Measurements from ENCODE around the gene PAPPA2. TPM values are rescaled to one million over a fixed set of nuclear protein-coding genes. Genes with fewer than 3 reads are reported as not detected.

PAPPA2 gene
- total and polyA plus RNA-seq, 2 donors (not counting 1 experiment from before 2014, with no cell fraction given), result 0.24 to 4.1 TPM

- Histone ChIP-seq H3K9ac (ENCODE audit: insufficient read depth, low read length) (no peak overlapping the region), H3K27me3 (ENCODE audit: control insufficient read depth, insufficient read depth, low read length) (no peaks in the 10 kb centered on the region), H3K9me3 (ENCODE audit: control insufficient read depth, insufficient read depth, low read depth, low read length) (no peaks in the 10 kb centered on the region), H3K4me3 (replicated peaks in 1 of 4; ENCODE audit: control extremely low read depth in 1 of 4, insufficient read depth in 1 of 4, low read depth in 3 of 4, low read length in 4 of 4) (no peak overlapping the region), H3K4me2 (ENCODE audit: extremely low read depth, insufficient read depth, low read length) (no peak overlapping the region), H3K36me3 (ENCODE audit: control insufficient read depth, insufficient read depth, low read length) (no peaks in the 10 kb centered on the region), H3K27ac (ENCODE audit: insufficient read depth, low read length) (no peak overlapping the region), H3K4me1 (ENCODE audit: control insufficient read depth, extremely low read depth, insufficient read depth, low read length) (no peaks in the 10 kb centered on the region), H4K20me1 (ENCODE audit: control insufficient read depth, extremely low read depth, insufficient read depth, low read length) (no peaks in the 10 kb centered on the region), H2AFZ (ENCODE audit: low read length) (no peak overlapping the region), H3K79me2 (ENCODE audit: control insufficient read depth, insufficient read depth, low read length) (no peaks in the 10 kb centered on the region)
- no peak for DNase-seq (ENCODE audit: low read depth in 2 of 2)
- TF ChIP-seq CTCF (conservative IDR thresholded peaks at IDR 0.05 in 1 of 2, IDR thresholded peaks at IDR 0.05 in 1 of 2; ENCODE audit: low read depth in 1 of 2, low read length in 2 of 2), result no peak
- TF ChIP-seq EZH2 (IDR thresholded peaks at IDR 0.05; ENCODE audit: low read length, missing control alignments), result no peak
Observed at GRCh38 chr1:176577646-176578197, 114.7 kb downstream of the PAPPA2 start.

- Histone ChIP-seq H2AFZ (ENCODE audit: low read length) (no peak overlapping the region), H3K27me3 (ENCODE audit: control insufficient read depth, insufficient read depth, low read length) (no peaks in the 10 kb centered on the region), H3K9me3 (ENCODE audit: control insufficient read depth, insufficient read depth, low read depth, low read length) (no peaks in the 10 kb centered on the region), H3K36me3 (ENCODE audit: control insufficient read depth, insufficient read depth, low read length) (no peaks in the 10 kb centered on the region), H3K4me2 (ENCODE audit: extremely low read depth, insufficient read depth, low read length) (no peak overlapping the region), H3K9ac (ENCODE audit: insufficient read depth, low read length) (no peak overlapping the region), H3K4me3 (replicated peaks in 1 of 4; ENCODE audit: control extremely low read depth in 1 of 4, insufficient read depth in 1 of 4, low read depth in 3 of 4, low read length in 4 of 4) (no peak overlapping the region), H3K4me1 (ENCODE audit: control insufficient read depth, extremely low read depth, insufficient read depth, low read length) (no peaks in the 10 kb centered on the region), H3K79me2 (ENCODE audit: control insufficient read depth, insufficient read depth, low read length) (no peaks in the 10 kb centered on the region), H3K27ac (ENCODE audit: insufficient read depth, low read length) (no peak overlapping the region), H4K20me1 (ENCODE audit: control insufficient read depth, extremely low read depth, insufficient read depth, low read length) (no peaks in the 10 kb centered on the region)
- DNase-seq (ENCODE audit: low read depth in 2 of 2), result no peak
- TF ChIP-seq EZH2 (IDR thresholded peaks at IDR 0.05; ENCODE audit: low read length, missing control alignments) (no peak), CTCF (conservative IDR thresholded peaks at IDR 0.05 in 1 of 2, IDR thresholded peaks at IDR 0.05 in 1 of 2; ENCODE audit: low read depth in 1 of 2, low read length in 2 of 2) (no peak)
Observed at GRCh38 chr1:176579087-176579486, 116.1 kb downstream of the PAPPA2 start.

- no peaks in the 10 kb centered on the region for H3K9me3 ChIP-seq (ENCODE audit: control insufficient read depth, insufficient read depth, low read depth, low read length)
- H3K36me3 ChIP-seq (ENCODE audit: control insufficient read depth, insufficient read depth, low read length), result no peaks in the 10 kb centered on the region
- H2AFZ ChIP-seq (ENCODE audit: low read length), result no peak overlapping the region
- no peaks in the 10 kb centered on the region for H3K4me1 ChIP-seq (ENCODE audit: control insufficient read depth, extremely low read depth, insufficient read depth, low read length)
- no peaks in the 10 kb centered on the region for H3K79me2 ChIP-seq (ENCODE audit: control insufficient read depth, insufficient read depth, low read length)
- no peak overlapping the region for H3K4me2 ChIP-seq (ENCODE audit: extremely low read depth, insufficient read depth, low read length)
- TF ChIP-seq CTCF (conservative IDR thresholded peaks at IDR 0.05 in 1 of 2, IDR thresholded peaks at IDR 0.05 in 1 of 2; ENCODE audit: low read depth in 1 of 2, low read length in 2 of 2) (no peak), EZH2 (IDR thresholded peaks at IDR 0.05; ENCODE audit: low read length, missing control alignments) (no peak)
- no peak overlapping the region for H3K27ac ChIP-seq (ENCODE audit: insufficient read depth, low read length)
- no peaks in the 10 kb centered on the region for H4K20me1 ChIP-seq (ENCODE audit: control insufficient read depth, extremely low read depth, insufficient read depth, low read length)
- H3K27me3 ChIP-seq (ENCODE audit: control insufficient read depth, insufficient read depth, low read length), result no peaks in the 10 kb centered on the region
- no peak for DNase-seq (ENCODE audit: low read depth in 2 of 2)
- no peak overlapping the region for H3K9ac ChIP-seq (ENCODE audit: insufficient read depth, low read length)
- H3K4me3 ChIP-seq (replicated peaks in 1 of 4; ENCODE audit: control extremely low read depth in 1 of 4, insufficient read depth in 1 of 4, low read depth in 3 of 4, low read length in 4 of 4), result no peak overlapping the region
Observed at GRCh38 chr1:176595217-176595616, 132.2 kb downstream of the PAPPA2 start.

Data from fibroblast of lung (primary cell).